Coronary artery (tissue), 2 donors: ENCODE data around the gene HIPK1.

Experiments used
- DNase-seq: peaks from one replicate; pipeline ENCODE4 v3.0.0-alpha.2; 2017; ENCODE audit warnings: low spot score
- H3K27ac ChIP-seq, 2 donors: fragments of 200-600 bp; sonication (generic); one replicate each; pipeline ENCODE4 v1.5.1; 2016 to 2019
- H3K4me3 ChIP-seq: fragments of 200-600 bp; sonication (generic); 2 replicates; pipeline ENCODE4 v1.5.1; 2016; ENCODE audit warnings: mild to moderate bottlenecking, moderate library complexity
- CTCF ChIP-seq: fragments of 200-600 bp; sonication (generic); IDR thresholded peaks from one replicate; pipeline ENCODE4 v1.5.1; 2019; ENCODE audit warnings: antibody characterized with exemption

The HIPK1 gene

GRCh38 chr1:113935176-113935575 lies 6.1 kb downstream of the HIPK1 start:
- H3K4me3 ChIP-seq: no peak overlapping the region
- no peak overlapping the region for H3K27ac ChIP-seq
- no peak for DNase-seq
- no peak for TF ChIP-seq CTCF

- no peak for TF ChIP-seq CTCF
- H3K27ac ChIP-seq: no peak overlapping the region
- no peak overlapping the region for H3K4me3 ChIP-seq
- no peak for DNase-seq
These were observed 6.8 kb downstream of the HIPK1 start for GRCh38 chr1:113935970-113936369.

- no peak for TF ChIP-seq CTCF
- no peak overlapping the region for H3K27ac ChIP-seq
- H3K4me3 ChIP-seq: no peak overlapping the region
- no peak for DNase-seq
These were observed 8.0 kb downstream of the HIPK1 start for GRCh38 chr1:113937146-113937545.

GRCh38 chr1:113938192-113938591 lies 9.1 kb downstream of the HIPK1 start:
- Histone ChIP-seq H3K4me3 (no peak overlapping the region), H3K27ac (no peak overlapping the region)
- DNase-seq: no peak
- TF ChIP-seq CTCF: no peak

GRCh38 chr1:113940365-113941244 lies 11.5 kb downstream of the HIPK1 start:
- DNase-seq: no peak
- TF ChIP-seq CTCF: no peak
- H3K27ac ChIP-seq: no peak overlapping the region
- H3K4me3 ChIP-seq: no peak overlapping the region

GRCh38 chr1:113941245-113941559 lies 12.1 kb downstream of the HIPK1 start:
- H3K4me3 ChIP-seq: no peak overlapping the region
- no peak for TF ChIP-seq CTCF
- H3K27ac ChIP-seq: no peak overlapping the region
- DNase-seq: no peak

- Histone ChIP-seq H3K27ac (no peak overlapping the region), H3K4me3 (no peak overlapping the region)
- no peak for TF ChIP-seq CTCF
- no peak for DNase-seq
These were observed 13.4 kb downstream of the HIPK1 start for GRCh38 chr1:113942527-113942926.
